PFSK-1 (cell line): Measurements from ENCODE around the gene SLC26A6.

Source experiments
- FOXP2 ChIP-seq: optimal IDR thresholded peaks from 2 replicates; pipeline ENCODE3; 2011; ENCODE audit warnings: borderline replicate concordance, control low read depth, inconsistent platforms; ENCODE audit not compliant: insufficient read depth; ENCODE audit errors: extremely low read length, extremely low read depth
- POLR2AphosphoS5 ChIP-seq: IDR thresholded peaks from 2 replicates; pipeline ENCODE4 v1.6.1; 2012; ENCODE audit warnings: low read depth, mild to moderate bottlenecking, control low read depth, low read length, moderate library complexity
- REST ChIP-seq, 2 experiments: IDR thresholded peaks; 2 replicates each; pipeline versions ENCODE4 v1.6.1 to v1.8.0; 2011 to 2012; ENCODE audit warnings: low read depth in 2 of 2, low read length in 2 of 2, control low read depth in 1 of 2, inconsistent platforms in 1 of 2, mild to moderate bottlenecking in 1 of 2, moderate library complexity in 1 of 2; ENCODE audit not compliant: insufficient read depth in 1 of 2
- SIN3A ChIP-seq: IDR thresholded peaks from 2 replicates; pipeline ENCODE4 v1.6.1; 2012; ENCODE audit warnings: mild to moderate bottlenecking, low read length, moderate library complexity, borderline replicate concordance; ENCODE audit not compliant: insufficient read depth
- TAF1 ChIP-seq: IDR thresholded peaks from 2 replicates; pipeline ENCODE4 v1.6.1; 2012; ENCODE audit warnings: low read length, control low read depth, borderline replicate concordance; ENCODE audit not compliant: insufficient read depth

GRCh38 chr3:48637305-48637704 lies 2.0 kb upstream of the SLC26A6 start:
- TF ChIP-seq POLR2AphosphoS5 (no peak), SIN3A (no peak), TAF1 (no peak), REST (IDR thresholded peaks at IDR 0.05; ENCODE audit: insufficient read depth in 1 of 2, low read depth in 2 of 2, low read length in 2 of 2) (no peak), FOXP2 (no peak)
